ENCODE measurements around the gene KNOP1. TPM values are rescaled to one million over a fixed set of nuclear protein-coding genes. Genes with fewer than 3 reads are reported as not detected.

KNOP1 gene
- total and polyA plus RNA-seq, 10 of the 15 experiments (the other 5 are each of a cell fraction or from before 2014, with no cell fraction given), result 13.8 to 47.2 (median 32.1) TPM

DNA sequence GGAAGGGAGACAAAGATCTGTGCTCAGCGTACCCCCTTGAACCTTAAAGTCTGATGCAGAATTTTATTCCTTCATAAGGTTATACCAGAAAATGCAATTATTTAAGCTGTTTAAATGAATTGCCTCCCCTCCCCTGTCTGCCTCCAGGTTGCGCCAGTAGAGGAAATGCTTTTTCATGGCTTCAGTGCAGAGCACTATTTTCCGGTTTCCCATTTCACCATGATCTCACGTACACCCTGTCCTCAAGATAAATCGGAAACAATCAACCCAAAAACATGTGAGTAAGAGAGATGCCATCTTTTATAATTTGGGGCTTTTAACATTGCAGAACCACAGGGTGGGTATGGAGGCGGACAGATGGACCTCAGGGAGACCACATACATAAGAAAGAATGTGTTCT lies 15.5 kb upstream of the KNOP1 start:
- ChIA-PET CTCF (interaction anchor here (1.0 kb wide), 1 partner anchor 155 kb away, joined by 3 read pairs; no protein-coding TSS in a partner anchor), RAD21 (ENCODE audit: unreplicated experiment) (interaction anchor here (0.7 kb wide), 1 partner anchor 563 kb away, joined by 3 read pairs; no protein-coding TSS in a partner anchor), SMC1A (ENCODE audit: uncharacterized antibody, unreplicated experiment) (no interaction called here), POLR2A (no interaction called here)
- in situ Hi-C loops (cut with MboI) (no loop called here), intact Hi-C loops (cut with micrococcal nuclease; ENCODE audit: unreplicated experiment) (no loop called here)
- no peak for TF ChIP-seq MEF2B (IDR thresholded peaks at IDR 0.05; ENCODE audit: partially characterized antibody, poor library complexity, severe bottlenecking)
- TF ChIP-seq HDAC6 (IDR thresholded peaks at IDR 0.05; ENCODE audit: unreplicated experiment), result no peak
- TF ChIP-seq, protein P1, sequence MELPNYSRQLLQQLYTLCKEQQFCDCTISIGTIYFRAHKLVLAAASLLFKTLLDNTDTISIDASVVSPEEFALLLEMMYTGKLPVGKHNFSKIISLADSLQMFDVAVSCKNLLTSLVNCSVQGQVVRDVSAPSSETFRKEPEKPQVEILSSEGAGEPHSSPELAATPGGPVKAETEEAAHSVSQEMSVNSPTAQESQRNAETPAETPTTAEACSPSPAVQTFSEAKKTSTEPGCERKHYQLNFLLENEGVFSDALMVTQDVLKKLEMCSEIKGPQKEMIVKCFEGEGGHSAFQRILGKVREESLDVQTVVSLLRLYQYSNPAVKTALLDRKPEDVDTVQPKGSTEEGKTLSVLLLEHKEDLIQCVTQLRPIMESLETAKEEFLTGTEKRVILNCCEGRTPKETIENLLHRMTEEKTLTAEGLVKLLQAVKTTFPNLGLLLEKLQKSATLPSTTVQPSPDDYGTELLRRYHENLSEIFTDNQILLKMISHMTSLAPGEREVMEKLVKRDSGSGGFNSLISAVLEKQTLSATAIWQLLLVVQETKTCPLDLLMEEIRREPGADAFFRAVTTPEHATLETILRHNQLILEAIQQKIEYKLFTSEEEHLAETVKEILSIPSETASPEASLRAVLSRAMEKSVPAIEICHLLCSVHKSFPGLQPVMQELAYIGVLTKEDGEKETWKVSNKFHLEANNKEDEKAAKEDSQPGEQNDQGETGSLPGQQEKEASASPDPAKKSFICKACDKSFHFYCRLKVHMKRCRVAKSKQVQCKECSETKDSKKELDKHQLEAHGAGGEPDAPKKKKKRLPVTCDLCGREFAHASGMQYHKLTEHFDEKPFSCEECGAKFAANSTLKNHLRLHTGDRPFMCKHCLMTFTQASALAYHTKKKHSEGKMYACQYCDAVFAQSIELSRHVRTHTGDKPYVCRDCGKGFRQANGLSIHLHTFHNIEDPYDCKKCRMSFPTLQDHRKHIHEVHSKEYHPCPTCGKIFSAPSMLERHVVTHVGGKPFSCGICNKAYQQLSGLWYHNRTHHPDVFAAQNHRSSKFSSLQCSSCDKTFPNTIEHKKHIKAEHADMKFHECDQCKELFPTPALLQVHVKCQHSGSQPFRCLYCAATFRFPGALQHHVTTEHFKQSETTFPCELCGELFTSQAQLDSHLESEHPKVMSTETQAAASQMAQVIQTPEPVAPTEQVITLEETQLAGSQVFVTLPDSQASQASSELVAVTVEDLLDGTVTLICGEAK (IDR thresholded peaks at IDR 0.05; ENCODE audit: borderline replicate concordance), result no peak
- TF ChIP-seq, protein P2, sequence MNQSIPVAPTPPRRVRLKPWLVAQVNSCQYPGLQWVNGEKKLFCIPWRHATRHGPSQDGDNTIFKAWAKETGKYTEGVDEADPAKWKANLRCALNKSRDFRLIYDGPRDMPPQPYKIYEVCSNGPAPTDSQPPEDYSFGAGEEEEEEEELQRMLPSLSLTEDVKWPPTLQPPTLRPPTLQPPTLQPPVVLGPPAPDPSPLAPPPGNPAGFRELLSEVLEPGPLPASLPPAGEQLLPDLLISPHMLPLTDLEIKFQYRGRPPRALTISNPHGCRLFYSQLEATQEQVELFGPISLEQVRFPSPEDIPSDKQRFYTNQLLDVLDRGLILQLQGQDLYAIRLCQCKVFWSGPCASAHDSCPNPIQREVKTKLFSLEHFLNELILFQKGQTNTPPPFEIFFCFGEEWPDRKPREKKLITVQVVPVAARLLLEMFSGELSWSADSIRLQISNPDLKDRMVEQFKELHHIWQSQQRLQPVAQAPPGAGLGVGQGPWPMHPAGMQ (IDR thresholded peaks at IDR 0.05; ENCODE audit: borderline replicate concordance), result no peak
- TF ChIP-seq, protein P3, sequence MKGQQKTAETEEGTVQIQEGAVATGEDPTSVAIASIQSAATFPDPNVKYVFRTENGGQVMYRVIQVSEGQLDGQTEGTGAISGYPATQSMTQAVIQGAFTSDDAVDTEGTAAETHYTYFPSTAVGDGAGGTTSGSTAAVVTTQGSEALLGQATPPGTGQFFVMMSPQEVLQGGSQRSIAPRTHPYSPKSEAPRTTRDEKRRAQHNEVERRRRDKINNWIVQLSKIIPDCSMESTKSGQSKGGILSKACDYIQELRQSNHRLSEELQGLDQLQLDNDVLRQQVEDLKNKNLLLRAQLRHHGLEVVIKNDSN (IDR thresholded peaks at IDR 0.05; ENCODE audit: borderline replicate concordance, extremely low read length, insufficient read depth, low read depth, low read length), result no peak
- no peak for TF ChIP-seq CHD2 (IDR thresholded peaks at IDR 0.05; ENCODE audit: borderline replicate concordance, low read depth, low read length)
- no peak for TF ChIP-seq IKZF1 (conservative IDR thresholded peaks at IDR 0.05)
- no peak for TF ChIP-seq ZSCAN29 (IDR thresholded peaks at IDR 0.05)
- TF ChIP-seq TCF3 (IDR thresholded peaks at IDR 0.05; ENCODE audit: borderline replicate concordance, insufficient read depth, low read depth, low read length), result no peak
- TF ChIP-seq NBN (IDR thresholded peaks at IDR 0.05), result no peak
- no peak for TF ChIP-seq BCL11A (IDR thresholded peaks at IDR 0.05; ENCODE audit: low read depth, low read length)
- TF ChIP-seq, protein P4, sequence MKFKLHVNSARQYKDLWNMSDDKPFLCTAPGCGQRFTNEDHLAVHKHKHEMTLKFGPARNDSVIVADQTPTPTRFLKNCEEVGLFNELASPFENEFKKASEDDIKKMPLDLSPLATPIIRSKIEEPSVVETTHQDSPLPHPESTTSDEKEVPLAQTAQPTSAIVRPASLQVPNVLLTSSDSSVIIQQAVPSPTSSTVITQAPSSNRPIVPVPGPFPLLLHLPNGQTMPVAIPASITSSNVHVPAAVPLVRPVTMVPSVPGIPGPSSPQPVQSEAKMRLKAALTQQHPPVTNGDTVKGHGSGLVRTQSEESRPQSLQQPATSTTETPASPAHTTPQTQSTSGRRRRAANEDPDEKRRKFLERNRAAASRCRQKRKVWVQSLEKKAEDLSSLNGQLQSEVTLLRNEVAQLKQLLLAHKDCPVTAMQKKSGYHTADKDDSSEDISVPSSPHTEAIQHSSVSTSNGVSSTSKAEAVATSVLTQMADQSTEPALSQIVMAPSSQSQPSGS (IDR thresholded peaks at IDR 0.05; ENCODE audit: low read length), result no peak
- TF ChIP-seq, protein P5, sequence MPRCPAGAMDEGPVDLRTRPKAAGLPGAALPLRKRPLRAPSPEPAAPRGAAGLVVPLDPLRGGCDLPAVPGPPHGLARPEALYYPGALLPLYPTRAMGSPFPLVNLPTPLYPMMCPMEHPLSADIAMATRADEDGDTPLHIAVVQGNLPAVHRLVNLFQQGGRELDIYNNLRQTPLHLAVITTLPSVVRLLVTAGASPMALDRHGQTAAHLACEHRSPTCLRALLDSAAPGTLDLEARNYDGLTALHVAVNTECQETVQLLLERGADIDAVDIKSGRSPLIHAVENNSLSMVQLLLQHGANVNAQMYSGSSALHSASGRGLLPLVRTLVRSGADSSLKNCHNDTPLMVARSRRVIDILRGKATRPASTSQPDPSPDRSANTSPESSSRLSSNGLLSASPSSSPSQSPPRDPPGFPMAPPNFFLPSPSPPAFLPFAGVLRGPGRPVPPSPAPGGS (IDR thresholded peaks at IDR 0.05; ENCODE audit: borderline replicate concordance, insufficient read depth, low read depth, low read length, poor library complexity, severe bottlenecking), result no peak
- no peak for TF ChIP-seq TARDBP (IDR thresholded peaks at IDR 0.05; ENCODE audit: borderline replicate concordance)
- TF ChIP-seq KLF5 (IDR thresholded peaks at IDR 0.05; ENCODE audit: partially characterized antibody), result no peak
- BruUV-seq (replicated peaks), result no TSS peak
- Histone ChIP-seq H3K36me3 (ENCODE audit: control insufficient read depth in 2 of 2, insufficient read depth in 2 of 2, low read length in 1 of 2) (no peaks in the 10 kb centered on the region), H3K4me3 (no peak overlapping the region), H3K27me3 (replicated peaks in 1 of 2; ENCODE audit: control insufficient read depth in 2 of 2, insufficient read depth in 2 of 2, low read length in 1 of 2) (no peaks in the 10 kb centered on the region; a peak in 1 of 4 replicates), H4K20me1 (ENCODE audit: control insufficient read depth, insufficient read depth) (no peaks in the 10 kb centered on the region), H3K9me3 (replicated peaks; ENCODE audit: control insufficient read depth, insufficient read depth, low read length) (no peaks in the 10 kb centered on the region), H3K9ac (ENCODE audit: control insufficient read depth, insufficient read depth, low read length) (no peak overlapping the region), H3K4me2 (ENCODE audit: control insufficient read depth, insufficient read depth) (no peak overlapping the region), H2AFZ (ENCODE audit: control insufficient read depth, low read depth, low read length) (no peak overlapping the region), H3K4me1 (ENCODE audit: control insufficient read depth, insufficient read depth, low read length) (no peaks in the 10 kb centered on the region), H3K27ac (ENCODE audit: control insufficient read depth, insufficient read depth) (no peak overlapping the region), H3K79me2 (ENCODE audit: control insufficient read depth, insufficient read depth, low read length) (no peaks in the 10 kb centered on the region)
- WGBS (ENCODE audit: insufficient coverage, insufficient replicate concordance, low lambda C conversion rate, missing lambda C conversion rate), result 75% methylated on average over 6 of the region's 6 CpGs
- no peak for DNase-seq (ENCODE audit: low read depth, low spot score)
- ATAC-seq, result no peak
- FAIRE-seq, result no peak

All from GM12878 (cell line).